ENCODE results near the gene SRGAP3. TPM values are rescaled to one million over a fixed set of nuclear protein-coding genes. Genes with fewer than 3 reads are reported as not detected.

SRGAP3 gene
- total and polyA plus RNA-seq, 2 donors (not counting 1 experiment from before 2014, with no cell fraction given): 0.92 to 12.4 TPM

DNA sequence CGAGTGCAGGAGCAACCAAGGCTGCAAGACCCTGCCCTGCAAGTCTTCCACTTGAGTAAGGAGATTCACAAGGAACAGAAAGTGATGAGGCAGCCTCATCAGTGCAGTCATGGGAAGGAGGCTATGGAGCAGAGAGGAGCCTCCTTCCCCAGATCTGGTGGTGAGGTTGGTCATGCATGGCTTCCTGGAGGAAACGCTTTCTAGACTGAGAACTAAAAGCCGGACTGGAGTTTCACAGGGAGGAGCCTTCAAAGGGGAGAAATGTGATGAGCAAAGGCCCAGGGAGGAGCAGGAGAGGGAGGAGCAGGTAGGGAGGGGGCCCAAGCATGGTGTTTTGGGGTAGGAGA lies 139.9 kb downstream of the SRGAP3 start:
- Histone ChIP-seq H3K4me2 (ENCODE audit: extremely low read depth, insufficient read depth, low read length) (no peak overlapping the region), H3K4me1 (ENCODE audit: control insufficient read depth, extremely low read depth, insufficient read depth, low read length) (no peaks in the 10 kb centered on the region), H4K20me1 (ENCODE audit: control insufficient read depth, extremely low read depth, insufficient read depth, low read length) (no peaks in the 10 kb centered on the region), H3K4me3 (replicated peaks in 1 of 4; ENCODE audit: control extremely low read depth in 1 of 4, insufficient read depth in 1 of 4, low read depth in 3 of 4, low read length in 4 of 4) (no peak overlapping the region), H3K9me3 (ENCODE audit: control insufficient read depth, insufficient read depth, low read depth, low read length) (no peaks in the 10 kb centered on the region), H3K27me3 (ENCODE audit: control insufficient read depth, insufficient read depth, low read length) (no peaks in the 10 kb centered on the region), H3K36me3 (ENCODE audit: control insufficient read depth, insufficient read depth, low read length) (no peaks in the 10 kb centered on the region), H3K9ac (ENCODE audit: insufficient read depth, low read length) (no peak overlapping the region), H3K27ac (ENCODE audit: insufficient read depth, low read length) (no peak overlapping the region), H2AFZ (ENCODE audit: low read length) (no peak overlapping the region), H3K79me2 (ENCODE audit: control insufficient read depth, insufficient read depth, low read length) (no peaks in the 10 kb centered on the region)
- TF ChIP-seq EZH2 (IDR thresholded peaks at IDR 0.05; ENCODE audit: low read length, missing control alignments): no peak
- TF ChIP-seq, protein P1, sequence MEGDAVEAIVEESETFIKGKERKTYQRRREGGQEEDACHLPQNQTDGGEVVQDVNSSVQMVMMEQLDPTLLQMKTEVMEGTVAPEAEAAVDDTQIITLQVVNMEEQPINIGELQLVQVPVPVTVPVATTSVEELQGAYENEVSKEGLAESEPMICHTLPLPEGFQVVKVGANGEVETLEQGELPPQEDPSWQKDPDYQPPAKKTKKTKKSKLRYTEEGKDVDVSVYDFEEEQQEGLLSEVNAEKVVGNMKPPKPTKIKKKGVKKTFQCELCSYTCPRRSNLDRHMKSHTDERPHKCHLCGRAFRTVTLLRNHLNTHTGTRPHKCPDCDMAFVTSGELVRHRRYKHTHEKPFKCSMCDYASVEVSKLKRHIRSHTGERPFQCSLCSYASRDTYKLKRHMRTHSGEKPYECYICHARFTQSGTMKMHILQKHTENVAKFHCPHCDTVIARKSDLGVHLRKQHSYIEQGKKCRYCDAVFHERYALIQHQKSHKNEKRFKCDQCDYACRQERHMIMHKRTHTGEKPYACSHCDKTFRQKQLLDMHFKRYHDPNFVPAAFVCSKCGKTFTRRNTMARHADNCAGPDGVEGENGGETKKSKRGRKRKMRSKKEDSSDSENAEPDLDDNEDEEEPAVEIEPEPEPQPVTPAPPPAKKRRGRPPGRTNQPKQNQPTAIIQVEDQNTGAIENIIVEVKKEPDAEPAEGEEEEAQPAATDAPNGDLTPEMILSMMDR (conservative IDR thresholded peaks at IDR 0.05 in 1 of 2, IDR thresholded peaks at IDR 0.05 in 1 of 2; ENCODE audit: low read depth in 1 of 2, low read length in 2 of 2): no peak
- no peak for DNase-seq (ENCODE audit: low read depth in 2 of 2)

DNA sequence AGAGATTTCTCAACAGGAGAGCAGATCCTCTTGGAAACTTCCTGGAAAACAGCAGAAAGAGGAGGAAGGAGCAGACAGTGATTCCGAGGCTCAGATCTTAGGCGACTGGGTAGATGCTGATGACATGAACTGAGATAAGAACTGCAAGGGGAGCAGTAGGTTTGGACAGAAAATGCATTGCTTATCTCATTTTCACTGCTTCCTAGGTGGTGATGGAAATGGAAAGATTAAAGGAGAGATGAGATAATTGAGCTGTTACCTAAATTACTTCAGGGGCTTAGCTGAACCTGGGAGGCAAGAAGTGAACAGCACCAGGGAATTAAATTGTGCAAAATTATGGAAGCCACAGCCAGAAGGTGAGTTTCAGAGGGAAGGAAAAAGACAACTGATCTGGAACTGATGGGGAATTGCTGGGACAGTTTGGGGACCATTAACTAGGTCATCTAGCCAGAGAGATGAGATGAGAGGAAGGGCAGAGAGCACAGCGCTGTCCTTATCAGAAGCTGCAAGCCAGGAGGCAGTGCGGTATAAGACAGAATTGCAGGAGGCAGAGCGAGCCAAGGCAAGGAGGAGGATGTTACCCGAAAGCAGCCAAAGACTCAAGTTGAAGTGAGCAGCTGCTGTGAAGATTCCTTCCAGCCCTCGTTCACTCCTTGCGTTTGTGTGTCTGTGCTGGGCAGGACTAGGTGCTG lies 140.4 kb downstream of the SRGAP3 start:
- Histone ChIP-seq H3K4me3 (replicated peaks in 1 of 4; ENCODE audit: control extremely low read depth in 1 of 4, insufficient read depth in 1 of 4, low read depth in 3 of 4, low read length in 4 of 4) (no peak overlapping the region), H3K27ac (ENCODE audit: insufficient read depth, low read length) (no peak overlapping the region), H3K9me3 (ENCODE audit: control insufficient read depth, insufficient read depth, low read depth, low read length) (no peaks in the 10 kb centered on the region), H3K36me3 (ENCODE audit: control insufficient read depth, insufficient read depth, low read length) (no peaks in the 10 kb centered on the region), H3K4me2 (ENCODE audit: extremely low read depth, insufficient read depth, low read length) (no peak overlapping the region), H4K20me1 (ENCODE audit: control insufficient read depth, extremely low read depth, insufficient read depth, low read length) (no peaks in the 10 kb centered on the region), H3K79me2 (ENCODE audit: control insufficient read depth, insufficient read depth, low read length) (no peaks in the 10 kb centered on the region), H3K9ac (ENCODE audit: insufficient read depth, low read length) (no peak overlapping the region), H3K4me1 (ENCODE audit: control insufficient read depth, extremely low read depth, insufficient read depth, low read length) (no peaks in the 10 kb centered on the region), H2AFZ (ENCODE audit: low read length) (no peak overlapping the region), H3K27me3 (ENCODE audit: control insufficient read depth, insufficient read depth, low read length) (no peaks in the 10 kb centered on the region)
- no peak for TF ChIP-seq EZH2 (IDR thresholded peaks at IDR 0.05; ENCODE audit: low read length, missing control alignments)
- TF ChIP-seq, protein P1 (conservative IDR thresholded peaks at IDR 0.05 in 1 of 2, IDR thresholded peaks at IDR 0.05 in 1 of 2; ENCODE audit: low read depth in 1 of 2, low read length in 2 of 2): no peak
- DNase-seq (ENCODE audit: low read depth in 2 of 2): no peak

DNA sequence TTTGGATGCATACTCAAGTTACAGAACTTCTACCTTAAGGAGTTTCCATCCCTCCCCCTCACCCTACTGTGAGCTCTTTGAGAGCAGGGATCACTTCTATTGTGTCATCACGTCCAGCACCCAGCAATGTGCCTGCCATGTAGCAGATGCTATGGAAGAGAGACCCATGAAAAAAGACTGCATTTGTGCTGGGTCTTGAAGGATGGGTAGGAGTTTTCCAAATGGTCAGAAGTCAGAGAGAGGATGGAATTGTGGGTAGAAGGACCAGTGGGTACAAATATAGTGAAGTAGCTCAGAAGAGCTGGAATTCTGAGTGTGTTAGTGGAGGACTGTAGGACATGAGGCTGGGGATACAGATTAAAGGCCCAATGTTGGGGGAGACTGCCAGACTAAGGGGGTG lies 141.7 kb downstream of the SRGAP3 start:
- TF ChIP-seq, protein P1 (conservative IDR thresholded peaks at IDR 0.05 in 1 of 2, IDR thresholded peaks at IDR 0.05 in 1 of 2; ENCODE audit: low read depth in 1 of 2, low read length in 2 of 2): no peak
- no peak for TF ChIP-seq EZH2 (IDR thresholded peaks at IDR 0.05; ENCODE audit: low read length, missing control alignments)
- Histone ChIP-seq H3K79me2 (ENCODE audit: control insufficient read depth, insufficient read depth, low read length) (no peaks in the 10 kb centered on the region), H3K4me2 (ENCODE audit: extremely low read depth, insufficient read depth, low read length) (no peak overlapping the region), H3K27me3 (ENCODE audit: control insufficient read depth, insufficient read depth, low read length) (no peaks in the 10 kb centered on the region), H3K9me3 (ENCODE audit: control insufficient read depth, insufficient read depth, low read depth, low read length) (no peaks in the 10 kb centered on the region), H3K9ac (ENCODE audit: insufficient read depth, low read length) (no peak overlapping the region), H3K36me3 (ENCODE audit: control insufficient read depth, insufficient read depth, low read length) (no peaks in the 10 kb centered on the region), H2AFZ (ENCODE audit: low read length) (no peak overlapping the region), H3K4me1 (ENCODE audit: control insufficient read depth, extremely low read depth, insufficient read depth, low read length) (no peaks in the 10 kb centered on the region), H3K4me3 (replicated peaks in 1 of 4; ENCODE audit: control extremely low read depth in 1 of 4, insufficient read depth in 1 of 4, low read depth in 3 of 4, low read length in 4 of 4) (no peak overlapping the region), H3K27ac (ENCODE audit: insufficient read depth, low read length) (no peak overlapping the region), H4K20me1 (ENCODE audit: control insufficient read depth, extremely low read depth, insufficient read depth, low read length) (no peaks in the 10 kb centered on the region)
- DNase-seq (ENCODE audit: low read depth in 2 of 2): no peak
